GM12878 (cell line): ENCODE results near the gene ANO4. TPM values are rescaled to one million over a fixed set of nuclear protein-coding genes. Genes with fewer than 3 reads are reported as not detected.

Source experiments
- ATAC-seq: fragments of 200-7000 bp; cut with Tn5 transposase; 3 replicates; pipeline ENCODE4 v1.9.1; 2020; ENCODE audit warnings: mild to moderate bottlenecking, moderate library complexity
- BruUV-seq: library from RNA; stranded (reverse); fragments of 400-500 nt; replicated peaks from 2 replicates; lab custom pipeline; 2021; lab: Mats Ljungman, UMichigan
- CTCF ChIA-PET: fragments of 300-600 bp; sonication (Branson Sonifier 250); formaldehyde crosslinking; extraction: SDS; loops from one replicate; lab custom pipeline; 2021; ENCODE audit warnings: inconsistent platforms; lab: Yijun Ruan, JAX
- POLR2A ChIA-PET: fragments of 350-600 bp; formaldehyde crosslinking; extraction: SDS; loops from one replicate; lab custom pipeline; 2021; ENCODE audit warnings: inconsistent platforms; lab: Charles Lee
- RAD21 ChIA-PET: fragments of 300-600 bp; sonication (Branson Sonifier 250); formaldehyde crosslinking; loops from one replicate; lab custom pipeline; 2023; ENCODE audit warnings: antibody characterized with exemption; ENCODE audit not compliant: unreplicated experiment; lab: Charles Lee
- SMC1A ChIA-PET: fragments of 300-600 bp; sonication (Branson Sonifier 250); formaldehyde crosslinking; loops from one replicate; lab custom pipeline; 2023; ENCODE audit not compliant: unreplicated experiment, uncharacterized antibody; lab: Charles Lee
- DNase-seq: peaks from one replicate; pipeline ENCODE4 v3.0.0-alpha.2; 2011; ENCODE audit warnings: low read depth, low spot score
- FAIRE-seq: peaks from 3 replicates; lab custom pipeline; 2011; peaks lifted over from hg19 to GRCh38; lab: Jason Lieb, UNC
- H2AFZ ChIP-seq: 2 replicates; pipeline ENCODE4 v1.6.0; 2011; ENCODE audit warnings: low read depth, low read length, control low read depth; ENCODE audit not compliant: control insufficient read depth
- H3K27ac ChIP-seq: 2 replicates; pipeline ENCODE4 v1.5.1; 2011; ENCODE audit warnings: control low read depth; ENCODE audit not compliant: control insufficient read depth, insufficient read depth
- H3K27me3 ChIP-seq, 2 experiments: replicated peaks in 1 of 2; 2 replicates each; pipeline versions ENCODE4 v1.6.0 to v1.6.1; 2011; ENCODE audit warnings: low read length in 1 of 2; ENCODE audit not compliant: control insufficient read depth in 2 of 2, insufficient read depth in 2 of 2
- H3K36me3 ChIP-seq, 2 experiments: 2 replicates each; pipeline ENCODE4 v1.5.1; 2011; ENCODE audit warnings: low read length in 1 of 2; ENCODE audit not compliant: control insufficient read depth in 2 of 2, insufficient read depth in 2 of 2
- H3K4me1 ChIP-seq: 2 replicates; pipeline ENCODE4 v1.6.1; 2011; ENCODE audit warnings: mild to moderate bottlenecking, low read length, moderate library complexity, mixed read lengths; ENCODE audit not compliant: control insufficient read depth, insufficient read depth
- H3K4me2 ChIP-seq: 2 replicates; pipeline ENCODE4 v1.6.0; 2011; ENCODE audit warnings: control low read depth; ENCODE audit not compliant: control insufficient read depth, insufficient read depth
- H3K4me3 ChIP-seq: fragments of 200-600 bp; sonication (generic); 2 replicates; pipeline ENCODE4 v1.5.1; 2016
- H3K79me2 ChIP-seq: 2 replicates; pipeline ENCODE4 v1.6.0; 2011; ENCODE audit warnings: low read length; ENCODE audit not compliant: control insufficient read depth, insufficient read depth
- H3K9ac ChIP-seq: 2 replicates; pipeline ENCODE4 v1.8.0; 2011; ENCODE audit warnings: low read length, control low read depth, mixed read lengths; ENCODE audit not compliant: control insufficient read depth, insufficient read depth
- H3K9me3 ChIP-seq: replicated peaks from 3 replicates; pipeline ENCODE4 v1.5.1; 2011; ENCODE audit warnings: mild to moderate bottlenecking, low read length; ENCODE audit not compliant: control insufficient read depth, insufficient read depth
- H4K20me1 ChIP-seq: 2 replicates; pipeline ENCODE4 v1.6.0; 2011; ENCODE audit not compliant: control insufficient read depth, insufficient read depth
- CHD2 ChIP-seq: IDR thresholded peaks from 2 replicates; pipeline ENCODE4 v1.6.1; 2011; ENCODE audit warnings: low read depth, low read length, improper control_type of control experiment, borderline replicate concordance
- IRF5 ChIP-seq: fragments of 450-650 bp; IDR thresholded peaks from 2 replicates; pipeline ENCODE4 v1.6.1; 2017; ENCODE audit warnings: borderline replicate concordance
- NKRF ChIP-seq: fragments of 450-650 bp; conservative IDR thresholded peaks from 2 replicates; pipeline ENCODE4 v1.6.1; 2017; ENCODE audit warnings: mild to moderate bottlenecking, moderate library complexity
- NRF1 ChIP-seq: conservative IDR thresholded peaks from 2 replicates; pipeline ENCODE4 v1.6.1; 2011; ENCODE audit warnings: mild to moderate bottlenecking, low read depth, low read length, improper control_type of control experiment
- POLR2AphosphoS5 ChIP-seq: IDR thresholded peaks from 2 replicates; pipeline ENCODE4 v1.6.1; 2011; ENCODE audit warnings: mild to moderate bottlenecking, low read length, inconsistent platforms
- PRDM15 ChIP-seq: fragments of 450-650 bp; formaldehyde crosslinking; IDR thresholded peaks from 2 replicates; pipeline ENCODE4 v1.4.0; 2020; ENCODE audit warnings: mild to moderate bottlenecking, moderate library complexity
- SIN3A ChIP-seq: IDR thresholded peaks from 2 replicates; pipeline ENCODE4 v1.6.1; 2012; ENCODE audit warnings: low read depth, low read length, improper control_type of control experiment
- SMARCA5 ChIP-seq: fragments of 450-650 bp; IDR thresholded peaks from 2 replicates; pipeline ENCODE4 v1.6.1; 2017; ENCODE audit warnings: mild to moderate bottlenecking
- SUPT20H ChIP-seq: IDR thresholded peaks from 2 replicates; pipeline ENCODE4 v1.6.1; 2011; ENCODE audit warnings: low read depth, mild to moderate bottlenecking, low read length, moderate library complexity, borderline replicate concordance; ENCODE audit not compliant: control insufficient read depth
- WGBS: methylation state at CpG from one replicate; pipeline ENCODE4 v1.1.6; 2016; ENCODE audit warnings: low lambda C conversion rate; ENCODE audit not compliant: insufficient replicate concordance, insufficient coverage; ENCODE audit errors: missing lambda C conversion rate; 5-methylcytosine and 5-hydroxymethylcytosine counted together
- in situ Hi-C: fragments of 300-500 bp; cut with MboI; formaldehyde crosslinking; loops from 9 replicates; pipeline ENCODE4 v1.14.3; 2018; ENCODE audit warnings: mixed read lengths
- intact Hi-C: fragments of 100-400 bp; cut with micrococcal nuclease; formaldehyde crosslinking; loops from one replicate; pipeline ENCODE4 v1.14.2; 2022; ENCODE audit not compliant: unreplicated experiment
- polyA plus RNA-seq, 11 experiments: library from polyadenylated mRNA; depleted of rRNA in 4 of 11; unstranded in 6 of 11; stranded (reverse) in 5 of 11; fragments of >200 nt; fragmentation: Nextera tagmentation in 4 of 11; fragmentation: Illumina TruSeq in 1 of 11; extraction: Ambion mirVana in 4 of 11; extraction: Trizol in 1 of 11; gene quantifications; 1 replicate in 1 of 11; 2 replicates in 10 of 11; pipeline versions ENCODE4 v1.2.1 to v1.2.3, GENCODE V29; 2011 to 2016; ENCODE audit warnings: inconsistent platforms in 2 of 11, missing spikeins in 2 of 11, low read depth in 1 of 11
- total RNA-seq, 4 experiments: library from RNA; depleted of rRNA in 3 of 4; stranded (reverse); fragments of >200 nt in 3 of 4; fragmentation: Illumina TruSeq in 1 of 4; extraction: Trizol in 1 of 4; gene quantifications; 2 replicates each; pipeline versions ENCODE4 v1.2.1 to v1.2.3, GENCODE V29; 2013 to 2021

The ANO4 gene
- total and polyA plus RNA-seq, 10 of the 15 experiments (the other 5 are each of a cell fraction or from before 2014, with no cell fraction given): not detected

GRCh38 chr12:101050631-101051030 is 256.1 kb downstream of the ANO4 start:
- no TSS peak for BruUV-seq
- FAIRE-seq: no peak
- CTCF ChIA-PET: no interaction called here
- Histone ChIP-seq H3K4me3 (no peak overlapping the region), H2AFZ (no peak overlapping the region), H4K20me1 (no peaks in the 10 kb centered on the region), H3K27ac (no peak overlapping the region), H3K9ac (no peak overlapping the region), H3K36me3 (no peaks in the 10 kb centered on the region), H3K4me2 (no peak overlapping the region), H3K27me3 (no peaks in the 10 kb centered on the region), H3K9me3 (no peaks in the 10 kb centered on the region), H3K4me1 (no peaks in the 10 kb centered on the region), H3K79me2 (no peaks in the 10 kb centered on the region)
- in situ Hi-C loops: no loop called here
- POLR2A ChIA-PET: no interaction called here
- SMC1A ChIA-PET: no interaction called here
- intact Hi-C loops: no loop called here
- RAD21 ChIA-PET: no interaction called here
- WGBS: 0% methylated on average over 1 of the region's 1 CpG
- DNase-seq: no peak
- ATAC-seq: no peak
- TF ChIP-seq IRF5 (no peak), SMARCA5 (no peak), NKRF (no peak), PRDM15 (CRISPR knock-in tag) (no peak), SIN3A (no peak), CHD2 (no peak), NRF1 (no peak), SUPT20H (no peak), POLR2AphosphoS5 (no peak)
